Body of pancreas (tissue), 4 donors: ENCODE measurements around the gene ATRN. TPM values are rescaled to one million over a fixed set of nuclear protein-coding genes. Genes with fewer than 3 reads are reported as not detected.
"Not testable (repeated sequence)": the region's sequence is repeated elsewhere in the genome, so short reads cannot be mapped to it uniquely, and the experiment has no call there.

ENCODE experiments used
- ATAC-seq: fragments of 150-250 bp; one replicate; pipeline ENCODE4 v1.9.1; 2016
- DNase-seq, 4 donors: peaks; one replicate each; pipeline ENCODE4 v3.0.0-alpha.2; 2019
- H3K27ac ChIP-seq, 4 donors: fragments of 200-600 bp; sonication (generic); 1 replicate in 3 of 4; 2 replicates in 1 of 4; pipeline versions ENCODE4 v1.5.1 to v1.6.1; 2016 to 2019; ENCODE audit warnings: mild to moderate bottlenecking in 1 of 4, mixed read lengths in 1 of 4, moderate library complexity in 1 of 4
- H3K27me3 ChIP-seq, 2 donors: fragments of 200-600 bp; sonication (generic); one replicate each; pipeline ENCODE4 v1.6.0; 2016; ENCODE audit warnings: mild to moderate bottlenecking in 1 of 2
- H3K36me3 ChIP-seq, 2 donors: fragments of 200-600 bp; sonication (generic); replicated peaks in 1 of 2; 2 replicates each; pipeline ENCODE4 v1.5.1; 2016; ENCODE audit warnings: low read depth in 2 of 2; ENCODE audit not compliant: insufficient read depth in 1 of 2
- H3K4me1 ChIP-seq: fragments of 200-600 bp; sonication (generic); one replicate; pipeline ENCODE4 v1.6.0; 2016
- H3K4me3 ChIP-seq, 2 donors: fragments of 200-600 bp; sonication (generic); 1 replicate in 1 of 2; 2 replicates in 1 of 2; pipeline ENCODE4 v1.5.1; 2016 to 2019
- H3K9me3 ChIP-seq, 3 donors: fragments of 200-600 bp; sonication (generic); 1 replicate in 2 of 3; 2 replicates in 1 of 3; pipeline ENCODE4 v1.5.1; 2016
- POLR2A ChIP-seq, 3 donors: fragments of 450-650 bp; IDR thresholded peaks; one replicate each; pipeline ENCODE4 v1.6.1; 2016; ENCODE audit warnings: antibody characterized with exemption in 3 of 3, mild to moderate bottlenecking in 2 of 3
- WGBS, 2 donors: methylation state at CpG; one replicate each; pipeline ENCODE4 v1.1.5; 2017; 5-methylcytosine and 5-hydroxymethylcytosine counted together
- intact Hi-C: fragments of 100-400 bp; cut with DNase I; formaldehyde crosslinking; loops from one replicate; pipeline ENCODE4 v1.15.1; 2023
- total RNA-seq, 2 donors: library from RNA; depleted of rRNA; stranded (reverse); fragments of >200 nt; gene quantifications; one replicate each; pipeline ENCODE4 v1.1.0, GENCODE V29; 2016
- TF ChIP-seq, protein P1 (sequence below), 7 experiments: fragments of 450-650 bp in 4 of 7; fragments of 200-600 bp in 3 of 7; sonication (generic) in 3 of 7; IDR thresholded peaks; one replicate each; pipeline ENCODE4 v1.5.1; 2016 to 2019; ENCODE audit warnings: antibody characterized with exemption in 7 of 7

Gene ATRN
- total RNA-seq, 2 donors from 2014 or later = 17.6 to 18.8 TPM

DNA sequence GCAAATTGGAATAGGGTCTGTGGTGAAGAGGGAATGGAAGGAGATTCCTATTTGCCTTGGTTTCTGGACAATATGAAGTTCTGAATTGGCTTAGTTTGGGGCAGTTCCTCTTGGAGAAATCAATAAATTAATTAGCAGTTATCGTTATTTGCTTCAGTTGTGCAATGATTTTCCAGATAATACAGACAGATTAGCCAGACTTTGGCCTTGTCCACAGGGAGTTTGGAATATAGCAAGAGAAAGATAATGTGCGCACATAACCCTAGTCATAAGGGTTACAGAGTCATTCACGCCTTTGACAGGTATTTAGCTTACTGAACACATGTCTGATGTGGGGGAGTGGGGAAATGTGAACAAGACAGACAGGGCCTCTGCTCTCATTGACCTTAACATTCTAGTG is 1.3 kb downstream of the ATRN start:
- no peaks in the 10 kb centered on the region for H3K36me3 ChIP-seq
- H3K4me3 ChIP-seq = peak overlapping the region; percentile 83 to 91
- no peaks in the 10 kb centered on the region for H3K27me3 ChIP-seq
- H3K4me1 ChIP-seq = peaks cover 40% of the 10 kb centered on the region
- DNase-seq = no peak
- 5 to 12% methylated on average over 3 of the region's 3 CpGs for WGBS, 2 donors
- ATAC-seq = no peak
- intact Hi-C loops = loop anchor here (10.0 kb wide), 1 partner anchor 77 kb away; no protein-coding TSS in a partner anchor
- no peaks in the 10 kb centered on the region for H3K9me3 ChIP-seq
- peak overlapping the region in 1 of 4 donors; percentile 89 for H3K27ac ChIP-seq
- no peak for TF ChIP-seq POLR2A (IDR thresholded peaks at IDR 0.05)
- TF ChIP-seq, protein P1, sequence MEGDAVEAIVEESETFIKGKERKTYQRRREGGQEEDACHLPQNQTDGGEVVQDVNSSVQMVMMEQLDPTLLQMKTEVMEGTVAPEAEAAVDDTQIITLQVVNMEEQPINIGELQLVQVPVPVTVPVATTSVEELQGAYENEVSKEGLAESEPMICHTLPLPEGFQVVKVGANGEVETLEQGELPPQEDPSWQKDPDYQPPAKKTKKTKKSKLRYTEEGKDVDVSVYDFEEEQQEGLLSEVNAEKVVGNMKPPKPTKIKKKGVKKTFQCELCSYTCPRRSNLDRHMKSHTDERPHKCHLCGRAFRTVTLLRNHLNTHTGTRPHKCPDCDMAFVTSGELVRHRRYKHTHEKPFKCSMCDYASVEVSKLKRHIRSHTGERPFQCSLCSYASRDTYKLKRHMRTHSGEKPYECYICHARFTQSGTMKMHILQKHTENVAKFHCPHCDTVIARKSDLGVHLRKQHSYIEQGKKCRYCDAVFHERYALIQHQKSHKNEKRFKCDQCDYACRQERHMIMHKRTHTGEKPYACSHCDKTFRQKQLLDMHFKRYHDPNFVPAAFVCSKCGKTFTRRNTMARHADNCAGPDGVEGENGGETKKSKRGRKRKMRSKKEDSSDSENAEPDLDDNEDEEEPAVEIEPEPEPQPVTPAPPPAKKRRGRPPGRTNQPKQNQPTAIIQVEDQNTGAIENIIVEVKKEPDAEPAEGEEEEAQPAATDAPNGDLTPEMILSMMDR (IDR thresholded peaks at IDR 0.05) = no peak

DNA sequence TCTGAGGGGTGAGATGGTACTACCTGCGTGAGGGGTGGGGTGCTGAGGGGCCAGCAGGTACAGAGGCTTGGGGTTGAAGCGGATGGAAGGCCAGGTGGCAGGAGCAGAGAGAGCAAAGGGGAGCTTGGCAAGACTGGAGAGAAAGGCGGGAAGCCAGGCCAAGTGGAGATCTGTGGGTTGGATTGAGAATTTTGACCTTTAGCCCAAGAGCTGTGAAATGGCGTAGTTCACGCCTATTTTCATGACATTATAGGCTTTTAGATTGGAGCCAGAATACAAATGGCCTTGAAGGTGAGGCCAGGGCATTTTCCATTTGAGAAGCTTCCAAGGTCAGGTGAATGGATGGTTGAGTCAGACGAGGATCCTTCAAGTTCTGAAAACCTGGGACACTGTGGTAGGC is 2.5 kb downstream of the ATRN start:
- H3K9me3 ChIP-seq = no peaks in the 10 kb centered on the region
- DNase-seq (no peak), ATAC-seq (no peak)
- WGBS, 2 donors = 52 to 70% methylated on average over 6 of the region's 6 CpGs
- H3K27ac ChIP-seq = peak overlapping the region in 1 of 4 donors; percentile 3
- H3K27me3 ChIP-seq = no peaks in the 10 kb centered on the region
- H3K4me3 ChIP-seq = no peak overlapping the region
- H3K4me1 ChIP-seq = peaks cover 49% of the 10 kb centered on the region
- intact Hi-C loops = loop anchor here (10.0 kb wide), 1 partner anchor 79 kb away; no protein-coding TSS in a partner anchor
- no peaks in the 10 kb centered on the region for H3K36me3 ChIP-seq
- TF ChIP-seq, protein P1 (IDR thresholded peaks at IDR 0.05) = no peak
- no peak for TF ChIP-seq POLR2A (IDR thresholded peaks at IDR 0.05)

DNA sequence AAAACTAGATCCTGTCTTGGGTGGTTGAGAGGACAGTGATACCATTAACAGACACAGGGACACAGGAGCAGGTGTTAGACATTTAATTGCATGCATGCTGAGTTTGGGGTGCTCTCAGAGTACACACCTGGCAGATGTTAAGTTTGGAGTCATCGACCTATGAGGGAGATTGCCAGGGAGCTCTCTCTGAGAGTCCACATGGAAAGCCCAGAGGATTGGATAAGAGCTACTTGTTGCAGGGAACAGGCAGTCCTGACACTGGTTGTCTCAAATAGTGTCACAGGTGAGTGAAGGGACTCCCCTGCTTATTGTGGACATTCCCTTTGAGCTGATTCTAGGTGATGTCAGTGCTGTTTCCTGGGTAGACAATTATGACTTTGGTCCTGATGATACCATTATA is 3.1 kb downstream of the ATRN start:
- Histone ChIP-seq H3K4me1 (peaks cover 51% of the 10 kb centered on the region), H3K4me3 (no peak overlapping the region), H3K36me3 (no peaks in the 10 kb centered on the region), H3K27ac (peak overlapping the region in 1 of 4 donors; percentile 3), H3K27me3 (no peaks in the 10 kb centered on the region), H3K9me3 (no peaks in the 10 kb centered on the region)
- 56 to 67% methylated on average over 1 of the region's 1 CpG for whole genome bisulfite sequencing, 2 donors
- no peak for DNase-seq
- ATAC-seq = no peak
- TF ChIP-seq, protein P1 (IDR thresholded peaks at IDR 0.05) = no peak
- no peak for TF ChIP-seq POLR2A (IDR thresholded peaks at IDR 0.05)
- intact Hi-C loops = loop anchor here (10.0 kb wide), 1 partner anchor 79 kb away; no protein-coding TSS in a partner anchor

DNA sequence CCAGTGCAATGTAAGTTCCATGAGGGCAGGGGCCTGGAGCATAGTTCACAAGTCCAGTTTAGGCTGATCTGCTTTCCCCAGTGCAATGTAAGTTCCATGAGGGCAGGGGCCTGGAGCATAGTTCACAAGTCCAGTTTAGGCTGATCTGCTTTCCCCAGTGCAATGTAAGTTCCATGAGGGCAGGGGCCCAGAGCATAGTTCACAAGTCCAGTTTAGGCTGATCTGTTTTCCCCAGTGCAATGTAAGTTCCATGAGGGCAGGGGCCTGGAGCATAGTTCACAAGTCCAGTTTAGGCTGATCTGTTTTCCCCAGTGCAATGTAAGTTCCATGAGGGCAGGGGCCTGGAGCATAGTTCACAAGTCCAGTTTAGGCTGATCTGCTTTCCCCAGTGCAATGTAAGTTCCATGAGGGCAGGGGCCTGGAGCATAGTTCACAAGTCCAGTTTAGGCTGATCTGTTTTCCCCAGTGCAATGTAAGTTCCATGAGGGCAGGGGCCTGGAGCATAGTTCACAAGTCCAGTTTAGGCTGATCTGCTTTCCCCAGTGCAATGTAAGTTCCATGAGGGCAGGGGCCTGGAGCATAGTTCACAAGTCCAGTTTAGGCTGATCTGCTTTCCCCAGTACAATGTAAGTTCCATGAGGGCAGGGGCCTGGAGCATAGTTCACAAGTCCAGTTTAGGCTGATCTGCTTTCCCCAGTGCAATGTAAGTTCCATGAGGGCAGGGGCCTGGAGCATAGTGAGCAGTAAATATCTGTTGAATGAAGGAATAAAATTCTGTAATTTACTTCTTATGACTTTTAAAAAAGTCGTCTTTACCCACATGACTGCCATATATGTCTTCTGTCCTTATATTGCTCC is 6.4 kb downstream of the ATRN start:
- not testable (repeated sequence) for H3K4me3 ChIP-seq, H3K27me3 ChIP-seq, DNase-seq, ATAC-seq, H3K9me3 ChIP-seq, H3K36me3 ChIP-seq
- Histone ChIP-seq H3K27ac (peak overlapping the region in 3 of 4 donors; percentile 31 to 56 (median 48)), H3K4me1 (peaks cover 45% of the 10 kb centered on the region)
- intact Hi-C loops = loop anchor here (10.0 kb wide), 1 partner anchor 82 kb away; no protein-coding TSS in a partner anchor
- WGBS, 2 donors = 76 to 90% methylated on average over 1 of the region's 1 CpG

DNA sequence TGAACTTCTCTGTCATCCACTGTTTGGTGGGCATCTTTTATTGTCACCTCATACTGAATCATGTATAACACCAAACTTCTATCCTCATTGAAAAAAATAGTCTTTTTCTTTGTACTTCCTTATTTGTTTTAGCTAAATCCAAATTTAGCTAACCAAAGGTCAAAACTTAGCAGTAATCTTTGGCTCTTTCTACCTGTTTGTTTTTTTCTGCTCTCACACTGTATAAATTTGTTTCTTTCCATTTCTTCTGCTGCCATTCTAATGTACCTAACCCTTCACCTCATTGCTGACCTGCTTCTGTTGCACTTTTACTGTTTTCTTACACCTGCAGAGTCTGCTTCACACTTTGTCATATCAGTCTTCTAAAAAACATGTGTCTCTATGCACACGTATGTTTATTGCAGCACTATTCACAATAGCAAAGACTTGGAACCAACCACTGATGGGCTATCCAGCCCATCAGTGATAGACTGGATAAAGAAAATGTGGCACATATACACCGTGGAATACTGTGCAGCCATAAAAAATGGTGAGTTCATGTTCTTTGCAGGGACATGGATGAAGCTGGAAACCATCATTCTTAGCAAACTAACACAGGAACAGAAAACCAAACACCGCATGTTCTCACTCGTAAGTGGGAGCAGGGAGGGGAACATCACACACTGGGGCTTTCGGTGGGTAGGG is 7.2 kb downstream of the ATRN start:
- ATAC-seq = no peak
- peak overlapping the region in 3 of 4 donors; percentile 31 to 56 (median 48) for H3K27ac ChIP-seq
- H3K4me1 ChIP-seq = peaks cover 45% of the 10 kb centered on the region
- intact Hi-C loops = loop anchor here (10.0 kb wide), 1 partner anchor 83 kb away; no protein-coding TSS in a partner anchor
- WGBS, 2 donors = 53 to 68% methylated on average over 5 of the region's 5 CpGs
- no peaks in the 10 kb centered on the region for H3K27me3 ChIP-seq
- no peaks in the 10 kb centered on the region for H3K9me3 ChIP-seq
- H3K4me3 ChIP-seq = no peak overlapping the region
- no peak for DNase-seq
- H3K36me3 ChIP-seq = no peaks in the 10 kb centered on the region
- TF ChIP-seq POLR2A (IDR thresholded peaks at IDR 0.05) = no peak
- TF ChIP-seq, protein P1 (IDR thresholded peaks at IDR 0.05) = no peak
